ENCODE measurements around the gene EPS8L3.

DNA sequence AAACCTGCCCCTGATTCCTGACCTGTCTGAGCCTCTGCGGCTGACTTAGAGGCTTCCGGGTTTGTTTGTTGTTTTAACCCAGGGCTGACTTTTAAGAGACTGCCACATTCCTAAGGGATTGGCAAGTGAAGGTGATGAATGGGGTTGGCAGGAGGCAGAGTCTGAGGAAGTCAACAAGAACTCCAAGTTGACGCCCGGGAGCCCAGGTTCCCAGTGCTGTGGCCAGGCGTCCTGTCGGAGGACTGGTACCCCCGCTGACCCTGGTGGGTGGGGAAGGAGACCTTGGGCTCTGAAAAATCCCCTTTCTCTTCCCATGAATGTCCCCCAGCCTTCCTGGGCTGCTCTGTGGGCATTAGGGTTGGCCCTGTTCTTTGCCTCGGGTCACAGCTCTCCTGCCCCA is 19.7 kb upstream of the EPS8L3 start:
- TF ChIP-seq, protein P1, sequence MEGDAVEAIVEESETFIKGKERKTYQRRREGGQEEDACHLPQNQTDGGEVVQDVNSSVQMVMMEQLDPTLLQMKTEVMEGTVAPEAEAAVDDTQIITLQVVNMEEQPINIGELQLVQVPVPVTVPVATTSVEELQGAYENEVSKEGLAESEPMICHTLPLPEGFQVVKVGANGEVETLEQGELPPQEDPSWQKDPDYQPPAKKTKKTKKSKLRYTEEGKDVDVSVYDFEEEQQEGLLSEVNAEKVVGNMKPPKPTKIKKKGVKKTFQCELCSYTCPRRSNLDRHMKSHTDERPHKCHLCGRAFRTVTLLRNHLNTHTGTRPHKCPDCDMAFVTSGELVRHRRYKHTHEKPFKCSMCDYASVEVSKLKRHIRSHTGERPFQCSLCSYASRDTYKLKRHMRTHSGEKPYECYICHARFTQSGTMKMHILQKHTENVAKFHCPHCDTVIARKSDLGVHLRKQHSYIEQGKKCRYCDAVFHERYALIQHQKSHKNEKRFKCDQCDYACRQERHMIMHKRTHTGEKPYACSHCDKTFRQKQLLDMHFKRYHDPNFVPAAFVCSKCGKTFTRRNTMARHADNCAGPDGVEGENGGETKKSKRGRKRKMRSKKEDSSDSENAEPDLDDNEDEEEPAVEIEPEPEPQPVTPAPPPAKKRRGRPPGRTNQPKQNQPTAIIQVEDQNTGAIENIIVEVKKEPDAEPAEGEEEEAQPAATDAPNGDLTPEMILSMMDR (conservative IDR thresholded peaks at IDR 0.05; ENCODE audit: low read depth, low read length) = no peak
- no peak for TF ChIP-seq EZH2 (IDR thresholded peaks at IDR 0.05; ENCODE audit: borderline replicate concordance, low read depth, low read length, poor library complexity, severe bottlenecking)

Measured in A673 (cell line).